Measurements from ENCODE around the gene CDH13. TPM values are rescaled to one million over a fixed set of nuclear protein-coding genes. Genes with fewer than 3 reads are reported as not detected.

CDH13 gene
- total and polyA plus RNA-seq, 2 donors (not counting 3 experiments of a cell fraction or from before 2014, with no cell fraction given): 96.6 to 124 TPM

GRCh38 chr16:82716361-82716855 is 89.6 kb downstream of the CDH13 start:
- Histone ChIP-seq H4K20me1 (replicated peaks; ENCODE audit: control insufficient read depth, extremely low read depth, insufficient read depth, low read length) (no peaks in the 10 kb centered on the region), H2AFZ (ENCODE audit: low read depth, low read length) (no peak overlapping the region), H3K9me3 (replicated peaks; ENCODE audit: control insufficient read depth, insufficient read depth, low read length) (no peaks in the 10 kb centered on the region), H3K4me3 (replicated peaks in 1 of 3; ENCODE audit: insufficient read depth in 1 of 3, low read depth in 1 of 3, low read length in 3 of 3) (no peak overlapping the region), H3K79me2 (ENCODE audit: control insufficient read depth, insufficient read depth, low read length) (no peaks in the 10 kb centered on the region), H3K4me2 (ENCODE audit: insufficient read depth, low read length) (no peak overlapping the region), H3K27me3 (ENCODE audit: control insufficient read depth in 2 of 2, insufficient read depth in 2 of 2, low read length in 2 of 2) (no peaks in the 10 kb centered on the region), H3K4me1 (ENCODE audit: control insufficient read depth, extremely low read depth, insufficient read depth, low read length) (peaks cover 7% of the 10 kb centered on the region), H3K9ac (replicated peaks; ENCODE audit: extremely low read depth, insufficient read depth, low read length) (no peak overlapping the region), H3K9me1 (replicated peaks; ENCODE audit: control insufficient read depth, extremely low read depth, insufficient read depth, low read length) (no peaks in the 10 kb centered on the region), H3K27ac (ENCODE audit: insufficient read depth, low read depth, low read length) (no peak overlapping the region), H3K36me3 (ENCODE audit: control insufficient read depth in 2 of 2, extremely low read depth in 1 of 2, insufficient read depth in 2 of 2, low read length in 2 of 2) (no peaks in the 10 kb centered on the region)
- ChIA-PET POLR2A (no interaction called here), CTCF (no interaction called here)
- FAIRE-seq: no peak
- intact Hi-C loops (cut with micrococcal nuclease): no loop called here
- dilution Hi-C loops (cut with MboI; ENCODE audit: extremely low pct_ligation_motif_present, low sequenced_read_pairs): no loop called here
- BruUV-seq (replicated peaks): no TSS peak
- no peak for DNase-seq (ENCODE audit: low read depth, low spot score)
- TF ChIP-seq, protein P1, sequence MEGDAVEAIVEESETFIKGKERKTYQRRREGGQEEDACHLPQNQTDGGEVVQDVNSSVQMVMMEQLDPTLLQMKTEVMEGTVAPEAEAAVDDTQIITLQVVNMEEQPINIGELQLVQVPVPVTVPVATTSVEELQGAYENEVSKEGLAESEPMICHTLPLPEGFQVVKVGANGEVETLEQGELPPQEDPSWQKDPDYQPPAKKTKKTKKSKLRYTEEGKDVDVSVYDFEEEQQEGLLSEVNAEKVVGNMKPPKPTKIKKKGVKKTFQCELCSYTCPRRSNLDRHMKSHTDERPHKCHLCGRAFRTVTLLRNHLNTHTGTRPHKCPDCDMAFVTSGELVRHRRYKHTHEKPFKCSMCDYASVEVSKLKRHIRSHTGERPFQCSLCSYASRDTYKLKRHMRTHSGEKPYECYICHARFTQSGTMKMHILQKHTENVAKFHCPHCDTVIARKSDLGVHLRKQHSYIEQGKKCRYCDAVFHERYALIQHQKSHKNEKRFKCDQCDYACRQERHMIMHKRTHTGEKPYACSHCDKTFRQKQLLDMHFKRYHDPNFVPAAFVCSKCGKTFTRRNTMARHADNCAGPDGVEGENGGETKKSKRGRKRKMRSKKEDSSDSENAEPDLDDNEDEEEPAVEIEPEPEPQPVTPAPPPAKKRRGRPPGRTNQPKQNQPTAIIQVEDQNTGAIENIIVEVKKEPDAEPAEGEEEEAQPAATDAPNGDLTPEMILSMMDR (IDR thresholded peaks at IDR 0.05; ENCODE audit: extremely low read depth in 1 of 2, insufficient read depth in 1 of 2, low read depth in 1 of 2, low read length in 2 of 2): no peak
- no peak for TF ChIP-seq GATA2 (IDR thresholded peaks at IDR 0.05; ENCODE audit: insufficient read depth, insufficient read length, low read depth, low read length)
- TF ChIP-seq POLR2AphosphoS5 (IDR thresholded peaks at IDR 0.05; ENCODE audit: insufficient read depth, low read depth, low read length): no peak
- TF ChIP-seq EZH2 (IDR thresholded peaks at IDR 0.05; ENCODE audit: borderline replicate concordance, low read depth, low read length, severe bottlenecking): no peak
- no peak for TF ChIP-seq MYC (IDR thresholded peaks at IDR 0.05; ENCODE audit: low read depth, low read length)
- TF ChIP-seq, protein P2, sequence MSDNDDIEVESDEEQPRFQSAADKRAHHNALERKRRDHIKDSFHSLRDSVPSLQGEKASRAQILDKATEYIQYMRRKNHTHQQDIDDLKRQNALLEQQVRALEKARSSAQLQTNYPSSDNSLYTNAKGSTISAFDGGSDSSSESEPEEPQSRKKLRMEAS (IDR thresholded peaks at IDR 0.05; ENCODE audit: insufficient read depth, insufficient read length): no peak
- no peak for TF ChIP-seq FOS (IDR thresholded peaks at IDR 0.05; ENCODE audit: borderline replicate concordance, insufficient read depth, low read length)
- no peak for TF ChIP-seq JUN (IDR thresholded peaks at IDR 0.05; ENCODE audit: borderline replicate concordance, insufficient read depth, insufficient read length, low read depth)
- no peak for TF ChIP-seq POLR2A (IDR thresholded peaks at IDR 0.05; ENCODE audit: low read depth, low read length)

Data from endothelial cell of umbilical vein (primary cell).